GM15510 (cell line): ENCODE data around the gene CACNA1E.

Source experiments
- POLR2A ChIP-seq: IDR thresholded peaks from 3 replicates; pipeline ENCODE4 v1.6.1; 2011; ENCODE audit warnings: borderline replicate concordance; ENCODE audit not compliant: insufficient read length; ENCODE audit errors: extremely low read depth

CACNA1E gene

GRCh38 chr1:181821701-181822100 lies 338.4 kb downstream of the CACNA1E start:
- no peak for TF ChIP-seq POLR2A

- TF ChIP-seq POLR2A = no peak
Observed at GRCh38 chr1:181846001-181846645, 362.8 kb downstream of the CACNA1E start.

GRCh38 chr1:181846681-181847080 lies 363.4 kb downstream of the CACNA1E start:
- TF ChIP-seq POLR2A = no peak

- TF ChIP-seq POLR2A = no peak
Observed at GRCh38 chr1:181849071-181849470, 365.8 kb downstream of the CACNA1E start.

GRCh38 chr1:181855380-181855779 lies 372.1 kb downstream of the CACNA1E start:
- no peak for TF ChIP-seq POLR2A
